Measurements from ENCODE around the gene OLFML2B. TPM values are rescaled to one million over a fixed set of nuclear protein-coding genes. Genes with fewer than 3 reads are reported as not detected.

OLFML2B gene
- total RNA-seq, 1 experiment from 2014 or later: 1.4 TPM

DNA sequence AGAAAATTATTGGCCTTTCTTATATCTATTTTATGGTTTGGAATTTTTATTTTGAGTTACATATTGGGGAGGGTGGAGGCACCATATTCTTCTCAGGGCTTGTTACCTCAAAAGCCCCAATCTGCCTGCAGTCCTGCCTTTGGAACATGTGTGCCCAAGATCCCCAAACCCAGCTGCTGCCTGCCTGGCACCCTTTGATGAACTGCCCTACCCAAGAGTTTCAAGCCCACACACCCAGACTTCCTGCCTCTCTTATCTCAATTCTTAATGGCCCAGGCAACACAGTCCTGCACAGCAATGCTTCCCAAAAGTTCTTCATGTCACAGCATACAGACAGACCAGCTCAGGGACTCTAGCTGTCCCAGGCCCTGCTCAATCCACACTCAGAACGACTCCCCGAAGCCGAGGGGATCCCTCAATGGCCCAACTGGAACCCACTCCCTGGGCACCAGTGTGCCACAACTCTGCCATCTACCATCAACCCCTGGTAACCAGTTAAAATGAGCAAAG is 19.2 kb downstream of the OLFML2B start:
- H3K9me3 ChIP-seq (ENCODE audit: control insufficient read depth, low read depth, low read length): no peaks in the 10 kb centered on the region
- no peak overlapping the region for H3K9ac ChIP-seq (ENCODE audit: extremely low read depth, insufficient read length, low read length)
- no peak overlapping the region for H2BK12ac ChIP-seq (ENCODE audit: insufficient read length, low read depth, low read length)
- no peak overlapping the region for H2BK5ac ChIP-seq (ENCODE audit: insufficient read length, low read length)
- H2BK20ac ChIP-seq (ENCODE audit: low read depth, low read length, poor library complexity, severe bottlenecking): no peak overlapping the region
- Mint-ChIP-seq H3K4me3 (no peak overlapping the region), H3K36me3 (ENCODE audit: insufficient read depth in 1 of 3, low read depth in 3 of 3) (no peaks in the 10 kb centered on the region), H3K9me3 (no peaks in the 10 kb centered on the region), H3K27me3 (ENCODE audit: low read depth) (no peaks in the 10 kb centered on the region), H3K27ac (peak overlapping the region in 2 of 3 experiments; percentile 36 to 45; a peak in 2 of 7 replicates), H3K4me1 (peaks cover 10 to 17% of the 10 kb centered on the region in 2 experiments)
- no peak overlapping the region for H2AK5ac ChIP-seq (ENCODE audit: insufficient read length, low read length)
- no peak overlapping the region for H4K8ac ChIP-seq (replicated peaks; ENCODE audit: insufficient read length, low read depth, low read length)
- no peaks in the 10 kb centered on the region; the same call in 1 of the 2 replicates for H3K4me1 ChIP-seq (ENCODE audit: insufficient read depth, low read length)
- H3K79me2 ChIP-seq (ENCODE audit: insufficient read depth, low read length): no peaks in the 10 kb centered on the region
- H3K27ac ChIP-seq (ENCODE audit: insufficient read length, low read depth, low read length): no peak overlapping the region
- no peak for DNase-seq
- H3K14ac ChIP-seq (ENCODE audit: insufficient read depth, low read length): no peak overlapping the region
- no peak overlapping the region for H3K4me2 ChIP-seq (ENCODE audit: insufficient read depth, insufficient read length, low read length)
- WGBS (ENCODE audit: extremely low coverage, insufficient read length, low lambda C conversion rate): no CpG with 5 or more reads among the region's 3 CpGs
- H4K5ac ChIP-seq (ENCODE audit: insufficient read length, low read depth, low read length): no peak overlapping the region
- H4K20me1 ChIP-seq (ENCODE audit: control insufficient read depth, insufficient read depth, insufficient read length): no peaks in the 10 kb centered on the region
- H2BK120ac ChIP-seq (ENCODE audit: low read depth, low read length, poor library complexity, severe bottlenecking): no peak overlapping the region
- no peak overlapping the region for H4K91ac ChIP-seq (ENCODE audit: insufficient read length, low read depth, low read length)
- H2AFZ ChIP-seq (ENCODE audit: low read length): no peak overlapping the region
- H3K56ac ChIP-seq (ENCODE audit: insufficient read length, low read depth, low read length): no peak overlapping the region
- H3K23ac ChIP-seq (ENCODE audit: insufficient read length, low read depth, low read length): no peak overlapping the region
- no peaks in the 10 kb centered on the region for H3K23me2 ChIP-seq (ENCODE audit: insufficient read length, low read depth, low read length, poor library complexity, severe bottlenecking)
- no peaks in the 10 kb centered on the region for H3K79me1 ChIP-seq (ENCODE audit: insufficient read depth, low read depth, low read length, poor library complexity, severe bottlenecking)
- no peak overlapping the region for H3K18ac ChIP-seq (ENCODE audit: insufficient read length, low read depth, low read length)
- TF ChIP-seq, protein P1, sequence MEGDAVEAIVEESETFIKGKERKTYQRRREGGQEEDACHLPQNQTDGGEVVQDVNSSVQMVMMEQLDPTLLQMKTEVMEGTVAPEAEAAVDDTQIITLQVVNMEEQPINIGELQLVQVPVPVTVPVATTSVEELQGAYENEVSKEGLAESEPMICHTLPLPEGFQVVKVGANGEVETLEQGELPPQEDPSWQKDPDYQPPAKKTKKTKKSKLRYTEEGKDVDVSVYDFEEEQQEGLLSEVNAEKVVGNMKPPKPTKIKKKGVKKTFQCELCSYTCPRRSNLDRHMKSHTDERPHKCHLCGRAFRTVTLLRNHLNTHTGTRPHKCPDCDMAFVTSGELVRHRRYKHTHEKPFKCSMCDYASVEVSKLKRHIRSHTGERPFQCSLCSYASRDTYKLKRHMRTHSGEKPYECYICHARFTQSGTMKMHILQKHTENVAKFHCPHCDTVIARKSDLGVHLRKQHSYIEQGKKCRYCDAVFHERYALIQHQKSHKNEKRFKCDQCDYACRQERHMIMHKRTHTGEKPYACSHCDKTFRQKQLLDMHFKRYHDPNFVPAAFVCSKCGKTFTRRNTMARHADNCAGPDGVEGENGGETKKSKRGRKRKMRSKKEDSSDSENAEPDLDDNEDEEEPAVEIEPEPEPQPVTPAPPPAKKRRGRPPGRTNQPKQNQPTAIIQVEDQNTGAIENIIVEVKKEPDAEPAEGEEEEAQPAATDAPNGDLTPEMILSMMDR (conservative IDR thresholded peaks at IDR 0.05): no peak
- no peak overlapping the region for H3T11ph ChIP-seq (ENCODE audit: low read length)
- no peak overlapping the region for H3K4ac ChIP-seq (ENCODE audit: low read depth, low read length)
- H3K27me3 ChIP-seq (ENCODE audit: insufficient read depth, low read length): no peaks in the 10 kb centered on the region
- H2BK15ac ChIP-seq (ENCODE audit: low read depth, low read length): no peak overlapping the region

Data from H9 (cell line).